Stimulated activated effector memory CD8-positive, alpha-beta T cell treated with anti-CD3 and anti-CD28 coated beads, Interleukin-12 subunit alpha, Interleukin-12 subunit beta, amount 100 ng/mL, for 72 hours (primary cell): ENCODE measurements around the gene CYP8B1.

Experiments
- ATAC-seq: fragments of 150-1000 bp; cut with Tn5 transposase; 2 replicates; pipeline ENCODE4 v1.10.0; 2021
- DNase-seq, 2 donors: peaks; one replicate each; pipeline ENCODE4 v3.0.0; 2021 to 2022; ENCODE audit warnings: low spot score in 2 of 2
- H3K27ac Mint-ChIP-seq: one replicate; pipeline ENCODE4 v1.8.0; 2022; ENCODE audit warnings: mild to moderate bottlenecking, mixed read lengths
- H3K36me3 Mint-ChIP-seq: one replicate; pipeline ENCODE4 v1.8.0; 2022; ENCODE audit warnings: mild to moderate bottlenecking, mixed read lengths
- H3K4me1 Mint-ChIP-seq: one replicate; pipeline ENCODE4 v1.8.0; 2022; ENCODE audit warnings: mixed read lengths
- H3K4me3 Mint-ChIP-seq: one replicate; pipeline ENCODE4 v1.8.0; 2022; ENCODE audit warnings: mild to moderate bottlenecking, mixed read lengths
- H3K9me3 Mint-ChIP-seq: one replicate; pipeline ENCODE4 v1.8.0; 2022; ENCODE audit warnings: mixed read lengths

Gene CYP8B1

DNA sequence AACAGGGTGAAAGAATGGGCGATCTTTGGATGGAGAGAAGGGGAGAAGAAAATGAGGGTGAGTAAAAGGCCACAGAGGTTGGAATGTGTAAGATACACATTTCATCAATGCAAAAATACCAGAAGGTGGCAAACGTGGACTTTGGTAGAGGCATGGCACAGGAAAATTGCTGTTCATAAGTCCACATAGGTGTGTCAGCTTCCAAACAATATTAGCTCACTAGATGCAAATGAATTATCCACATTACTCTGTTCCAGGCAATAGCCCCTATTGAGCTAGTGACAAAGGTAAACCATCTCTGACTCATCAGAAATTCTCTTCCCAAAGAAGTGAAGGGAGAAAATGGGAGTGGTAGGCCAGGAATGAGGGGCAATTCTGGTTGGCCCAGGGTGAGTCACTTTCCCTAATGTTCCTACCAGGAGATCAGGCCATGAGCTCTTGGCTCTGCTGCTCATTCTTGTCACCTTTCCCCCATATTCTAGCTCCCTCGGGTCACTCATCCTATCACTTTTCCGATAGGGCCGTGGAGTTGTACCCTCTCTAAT lies 46.5 kb downstream of the CYP8B1 start:
- no peak for ATAC-seq
- no peak overlapping the region for H3K27ac Mint-ChIP-seq
- DNase-seq: no peak
- H3K9me3 Mint-ChIP-seq: no peaks in the 10 kb centered on the region
- no peak overlapping the region for H3K4me3 Mint-ChIP-seq
- no peaks in the 10 kb centered on the region for H3K4me1 Mint-ChIP-seq
- no peaks in the 10 kb centered on the region for H3K36me3 Mint-ChIP-seq

DNA sequence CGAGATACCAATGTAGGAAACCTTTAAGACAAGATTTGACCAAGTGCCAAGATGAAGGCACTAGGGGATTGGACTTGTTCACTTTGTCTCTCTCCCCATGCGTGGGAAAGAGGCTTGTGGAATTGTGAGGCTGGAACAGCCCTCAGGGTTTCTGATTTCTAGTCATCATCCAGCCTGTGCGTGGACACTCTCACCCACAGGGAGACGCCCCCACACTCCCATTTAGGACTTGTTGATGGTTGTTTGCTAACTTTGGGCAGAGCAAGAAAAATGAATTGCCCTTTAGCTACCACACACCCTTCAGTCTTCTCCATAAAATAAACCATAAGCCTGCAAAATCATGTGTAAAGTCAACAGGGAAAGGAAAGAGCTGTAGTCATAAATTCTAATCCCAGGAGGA lies 48.0 kb downstream of the CYP8B1 start:
- Mint-ChIP-seq H3K4me3 (no peak overlapping the region), H3K9me3 (no peaks in the 10 kb centered on the region), H3K36me3 (no peaks in the 10 kb centered on the region), H3K4me1 (no peaks in the 10 kb centered on the region), H3K27ac (no peak overlapping the region)
- ATAC-seq: no peak
- no peak for DNase-seq

DNA sequence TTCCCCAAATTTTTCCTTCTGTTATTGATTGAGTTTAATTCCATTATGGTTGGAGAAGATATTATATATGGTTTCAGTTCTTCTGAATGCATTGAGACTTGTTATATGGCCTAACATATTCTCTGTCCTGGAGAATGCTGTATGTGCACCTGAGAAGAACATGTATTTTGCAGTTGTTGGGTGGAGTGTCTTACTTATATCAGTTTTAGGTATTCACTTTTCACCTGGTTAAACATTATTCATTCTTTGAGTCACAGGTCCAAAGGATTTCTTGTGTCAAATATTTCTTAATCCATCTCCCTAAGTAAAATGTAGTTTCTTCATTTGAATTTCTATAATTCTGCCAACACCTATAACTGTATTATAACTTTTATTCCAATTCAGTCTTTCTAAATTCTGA lies 48.7 kb downstream of the CYP8B1 start:
- Mint-ChIP-seq H3K4me1 (no peaks in the 10 kb centered on the region), H3K9me3 (no peaks in the 10 kb centered on the region), H3K27ac (no peak overlapping the region), H3K4me3 (no peak overlapping the region), H3K36me3 (no peaks in the 10 kb centered on the region)
- ATAC-seq (no peak), DNase-seq (no peak)

DNA sequence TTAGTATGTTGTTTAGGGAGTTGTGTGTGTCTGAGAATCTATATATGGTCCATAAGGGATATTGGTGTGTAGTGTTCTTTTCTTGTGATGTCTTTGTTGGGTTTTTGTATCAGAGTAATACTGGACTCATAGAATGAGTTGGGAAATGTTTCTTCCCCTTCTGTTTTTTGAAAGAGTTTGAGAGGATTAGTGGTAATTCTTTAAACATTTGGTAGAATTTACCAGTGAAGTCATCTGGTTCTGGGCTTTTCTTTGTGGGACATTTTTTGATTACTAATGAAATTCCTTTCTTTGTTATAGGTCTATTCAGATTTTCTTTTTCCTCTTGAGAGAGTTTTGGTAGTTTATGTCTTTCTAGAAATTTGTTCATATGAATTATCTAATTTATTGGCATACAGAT lies 49.5 kb downstream of the CYP8B1 start:
- DNase-seq (no peak), ATAC-seq (no peak)
- Mint-ChIP-seq H3K36me3 (no peaks in the 10 kb centered on the region), H3K4me3 (no peak overlapping the region), H3K27ac (no peak overlapping the region), H3K4me1 (no peaks in the 10 kb centered on the region), H3K9me3 (no peaks in the 10 kb centered on the region)

DNA sequence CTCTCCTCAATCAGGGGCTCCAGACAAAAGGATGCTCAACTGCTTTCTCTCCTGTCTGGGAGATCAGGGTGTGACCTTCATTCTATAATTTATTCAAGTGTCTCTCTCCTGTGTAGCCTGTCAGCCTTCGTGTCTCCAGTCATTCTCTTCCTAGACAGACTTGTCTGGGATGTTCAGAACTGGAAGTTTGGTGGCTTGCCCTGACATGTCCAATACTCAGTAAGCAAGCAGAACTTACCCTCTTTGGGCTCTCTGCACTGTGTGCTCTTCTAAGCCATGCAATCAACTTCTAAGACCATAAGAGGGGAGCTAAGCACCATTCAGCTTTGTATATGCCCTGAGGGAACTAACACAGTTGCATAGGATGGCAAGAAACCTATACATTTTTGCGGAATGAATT lies 52.3 kb downstream of the CYP8B1 start:
- H3K27ac Mint-ChIP-seq: peak overlapping the region; percentile 12
- no peak overlapping the region for H3K4me3 Mint-ChIP-seq
- ATAC-seq (no peak), DNase-seq (no peak)
- no peaks in the 10 kb centered on the region for H3K4me1 Mint-ChIP-seq
- no peaks in the 10 kb centered on the region for H3K36me3 Mint-ChIP-seq
- H3K9me3 Mint-ChIP-seq: no peaks in the 10 kb centered on the region

DNA sequence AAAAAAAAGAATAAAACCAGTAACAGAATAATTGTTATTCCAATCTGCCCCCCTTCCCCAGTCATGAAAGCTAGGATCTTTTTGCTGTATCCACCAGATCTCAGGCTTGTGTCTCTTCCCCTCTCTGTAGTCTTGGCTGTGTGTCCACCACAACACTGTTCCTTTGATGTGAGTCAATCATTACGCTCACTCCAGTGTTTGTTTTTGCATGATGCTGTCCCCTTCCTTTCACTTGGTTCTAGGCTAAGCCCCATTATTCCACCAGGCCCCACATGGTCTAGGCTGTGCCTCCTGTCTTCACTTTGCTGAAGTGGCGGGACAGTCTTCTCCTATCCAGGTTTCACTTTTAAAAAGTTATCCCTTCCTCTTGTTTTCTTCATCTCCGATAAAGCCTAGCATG lies 52.9 kb downstream of the CYP8B1 start:
- H3K4me1 Mint-ChIP-seq: no peaks in the 10 kb centered on the region
- H3K27ac Mint-ChIP-seq: peak overlapping the region; percentile 12
- ATAC-seq: no peak
- no peak for DNase-seq
- no peaks in the 10 kb centered on the region for H3K9me3 Mint-ChIP-seq
- H3K4me3 Mint-ChIP-seq: no peak overlapping the region
- no peaks in the 10 kb centered on the region for H3K36me3 Mint-ChIP-seq
